ENCODE results near the gene TEX50.

DNA sequence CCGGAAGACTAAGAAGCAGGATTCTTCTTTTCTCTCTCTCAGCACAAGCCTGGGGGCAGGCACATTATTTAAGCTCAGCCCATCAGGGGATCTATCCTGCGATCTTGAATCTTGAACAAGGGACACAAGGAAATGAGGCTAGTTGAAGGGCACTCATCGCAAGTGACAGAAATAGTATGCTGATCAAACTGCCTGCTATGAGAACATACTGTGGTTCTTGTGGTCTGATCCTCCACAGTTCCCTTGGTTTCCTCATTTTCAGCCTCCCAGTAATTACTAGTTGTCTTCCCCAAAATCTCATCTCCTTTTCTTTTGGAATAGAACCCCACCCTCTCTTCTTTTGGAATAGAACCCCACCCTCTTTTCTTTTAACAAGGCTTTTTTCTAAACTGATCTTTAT is 28.0 kb downstream of the TEX50 start:
- TF ChIP-seq, protein P1, sequence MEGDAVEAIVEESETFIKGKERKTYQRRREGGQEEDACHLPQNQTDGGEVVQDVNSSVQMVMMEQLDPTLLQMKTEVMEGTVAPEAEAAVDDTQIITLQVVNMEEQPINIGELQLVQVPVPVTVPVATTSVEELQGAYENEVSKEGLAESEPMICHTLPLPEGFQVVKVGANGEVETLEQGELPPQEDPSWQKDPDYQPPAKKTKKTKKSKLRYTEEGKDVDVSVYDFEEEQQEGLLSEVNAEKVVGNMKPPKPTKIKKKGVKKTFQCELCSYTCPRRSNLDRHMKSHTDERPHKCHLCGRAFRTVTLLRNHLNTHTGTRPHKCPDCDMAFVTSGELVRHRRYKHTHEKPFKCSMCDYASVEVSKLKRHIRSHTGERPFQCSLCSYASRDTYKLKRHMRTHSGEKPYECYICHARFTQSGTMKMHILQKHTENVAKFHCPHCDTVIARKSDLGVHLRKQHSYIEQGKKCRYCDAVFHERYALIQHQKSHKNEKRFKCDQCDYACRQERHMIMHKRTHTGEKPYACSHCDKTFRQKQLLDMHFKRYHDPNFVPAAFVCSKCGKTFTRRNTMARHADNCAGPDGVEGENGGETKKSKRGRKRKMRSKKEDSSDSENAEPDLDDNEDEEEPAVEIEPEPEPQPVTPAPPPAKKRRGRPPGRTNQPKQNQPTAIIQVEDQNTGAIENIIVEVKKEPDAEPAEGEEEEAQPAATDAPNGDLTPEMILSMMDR (IDR thresholded peaks at IDR 0.05; ENCODE audit: low read depth, low read length, poor library complexity, severe bottlenecking): no peak
- TF ChIP-seq EZH2phosphoT487 (IDR thresholded peaks at IDR 0.05; ENCODE audit: borderline replicate concordance, low read length): no peak

Data from DOHH2 (cell line).